ENCODE measurements around the gene TMEM272.

TMEM272 gene

DNA sequence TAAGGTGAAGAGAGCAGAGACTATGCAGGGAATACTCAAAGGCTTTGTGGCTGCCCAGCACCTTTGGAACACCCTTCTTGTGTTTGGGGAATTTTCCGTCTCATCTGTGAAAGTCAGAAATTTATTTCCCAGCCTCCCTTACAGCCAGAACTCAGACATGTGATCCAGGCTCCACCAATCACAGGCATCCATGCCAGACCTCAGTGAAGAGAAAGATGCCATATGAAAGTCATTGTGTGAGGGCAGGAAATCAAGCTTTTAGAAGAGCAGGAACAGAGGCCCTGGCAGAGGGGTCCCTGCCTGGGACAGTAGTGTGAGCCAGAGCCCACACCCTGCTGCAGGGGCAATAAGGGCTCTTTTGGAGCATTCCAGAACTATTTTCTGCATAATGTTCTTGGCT, 28.9 kb upstream of the TMEM272 start:
- H3K27me3 ChIP-seq (ENCODE audit: control insufficient read depth, insufficient read depth, low read length, poor library complexity, severe bottlenecking) = no peaks in the 10 kb centered on the region
- WGBS, 2 experiments = 89 to 100% methylated on average over 1 of the region's 1 CpG
- H3K36me3 ChIP-seq (ENCODE audit: control insufficient read depth, insufficient read depth, low read length) = no peaks in the 10 kb centered on the region
- H3K4me1 ChIP-seq (ENCODE audit: control insufficient read depth, insufficient read depth, low read length) = no peaks in the 10 kb centered on the region
- no peak overlapping the region for H3K4me3 ChIP-seq (ENCODE audit: insufficient read depth, low read depth, low read length)
- no peaks in the 10 kb centered on the region for H3K9me3 ChIP-seq (ENCODE audit: control insufficient read depth, low read length)
- H3K27ac ChIP-seq (ENCODE audit: insufficient read depth, low read depth, low read length, poor library complexity, severe bottlenecking) = no peak overlapping the region

DNA sequence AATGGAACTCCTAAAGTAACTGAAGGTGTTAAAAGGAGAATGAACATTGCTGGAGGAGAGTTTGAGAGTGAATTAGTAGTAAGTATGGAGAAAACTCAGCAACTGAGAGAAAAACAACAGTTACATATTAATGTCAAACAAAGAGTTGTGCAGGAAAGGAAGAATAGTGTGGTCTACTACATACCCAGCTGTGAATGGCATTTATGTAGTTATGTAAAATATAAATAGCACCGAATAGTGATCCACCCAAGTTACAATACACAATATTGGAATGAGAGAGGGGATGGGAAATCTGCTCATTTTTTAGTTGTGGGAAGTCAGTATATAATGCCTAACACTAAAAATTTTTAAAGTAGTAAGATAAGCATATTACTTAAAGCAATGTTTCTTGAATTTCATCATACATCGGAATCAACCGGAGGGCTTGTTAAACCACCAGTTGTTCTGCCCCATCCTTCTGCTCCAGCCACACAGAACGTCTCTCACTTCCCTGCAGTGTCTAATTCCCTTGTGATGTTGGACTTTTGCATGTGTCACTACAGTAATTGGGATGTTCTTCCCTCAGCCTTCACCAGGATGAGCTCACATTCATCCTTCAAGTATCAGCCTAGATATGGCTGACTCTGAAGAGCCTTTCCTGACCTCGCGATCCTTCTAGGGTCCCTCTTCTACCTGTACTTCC, 28.3 kb upstream of the TMEM272 start:
- Histone ChIP-seq H3K27ac (ENCODE audit: insufficient read depth, low read depth, low read length, poor library complexity, severe bottlenecking) (no peak overlapping the region), H3K9me3 (ENCODE audit: control insufficient read depth, low read length) (no peaks in the 10 kb centered on the region), H3K4me1 (ENCODE audit: control insufficient read depth, insufficient read depth, low read length) (no peaks in the 10 kb centered on the region), H3K36me3 (ENCODE audit: control insufficient read depth, insufficient read depth, low read length) (no peaks in the 10 kb centered on the region), H3K27me3 (ENCODE audit: control insufficient read depth, insufficient read depth, low read length, poor library complexity, severe bottlenecking) (no peaks in the 10 kb centered on the region), H3K4me3 (ENCODE audit: insufficient read depth, low read depth, low read length) (no peak overlapping the region)
- 93 to 99% methylated on average over 5 of the region's 6 CpGs for WGBS, 2 experiments

DNA sequence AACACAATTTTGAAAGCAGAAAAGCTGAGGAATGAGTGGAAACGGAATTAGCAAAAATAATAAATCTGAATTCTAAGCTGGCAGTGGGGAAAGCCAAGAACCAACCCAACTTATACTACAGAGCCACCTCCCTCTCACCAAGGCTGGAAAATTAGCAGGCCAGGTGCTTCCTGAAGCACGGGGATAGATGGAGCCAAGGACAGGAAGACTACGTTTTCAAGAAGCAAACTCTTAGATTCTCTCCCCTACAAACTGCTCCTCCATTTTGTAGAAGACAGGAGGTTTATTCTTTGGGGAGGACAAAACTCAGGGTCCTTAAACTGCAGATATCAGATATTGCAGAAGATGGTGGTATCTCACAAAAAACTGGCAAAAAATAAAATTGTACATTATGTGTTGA, 25.6 kb upstream of the TMEM272 start:
- Histone ChIP-seq H3K27ac (ENCODE audit: insufficient read depth, low read depth, low read length, poor library complexity, severe bottlenecking) (no peak overlapping the region), H3K4me3 (ENCODE audit: insufficient read depth, low read depth, low read length) (no peak overlapping the region), H3K36me3 (ENCODE audit: control insufficient read depth, insufficient read depth, low read length) (no peaks in the 10 kb centered on the region), H3K4me1 (ENCODE audit: control insufficient read depth, insufficient read depth, low read length) (no peaks in the 10 kb centered on the region), H3K27me3 (ENCODE audit: control insufficient read depth, insufficient read depth, low read length, poor library complexity, severe bottlenecking) (no peaks in the 10 kb centered on the region), H3K9me3 (ENCODE audit: control insufficient read depth, low read length) (no peaks in the 10 kb centered on the region)
- 95 to 100% methylated on average over 3 of the region's 3 CpGs for WGBS, 2 experiments

DNA sequence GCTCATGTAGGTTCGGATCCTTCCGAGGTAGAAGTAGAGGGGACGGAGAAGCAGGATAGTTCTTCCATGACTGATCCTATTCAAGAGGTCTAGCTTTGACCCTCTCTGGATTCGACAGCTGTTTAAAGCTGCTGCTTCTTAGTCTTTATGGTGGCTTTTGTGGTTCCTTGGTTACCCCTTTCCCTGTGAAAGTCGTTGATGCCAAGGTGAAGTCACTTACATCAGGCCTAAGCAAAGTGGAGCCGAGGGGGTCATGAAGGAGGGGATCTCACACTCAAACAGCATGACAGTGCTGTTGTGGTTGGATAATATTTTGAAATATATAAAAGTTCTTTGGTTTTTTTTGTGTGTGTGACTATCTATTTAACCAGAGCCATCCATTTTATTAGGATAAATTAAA, 24.9 kb upstream of the TMEM272 start:
- Histone ChIP-seq H3K4me3 (ENCODE audit: insufficient read depth, low read depth, low read length) (no peak overlapping the region), H3K4me1 (ENCODE audit: control insufficient read depth, insufficient read depth, low read length) (no peaks in the 10 kb centered on the region), H3K9me3 (ENCODE audit: control insufficient read depth, low read length) (no peaks in the 10 kb centered on the region), H3K36me3 (ENCODE audit: control insufficient read depth, insufficient read depth, low read length) (no peaks in the 10 kb centered on the region), H3K27me3 (ENCODE audit: control insufficient read depth, insufficient read depth, low read length, poor library complexity, severe bottlenecking) (no peaks in the 10 kb centered on the region), H3K27ac (ENCODE audit: insufficient read depth, low read depth, low read length, poor library complexity, severe bottlenecking) (no peak overlapping the region)
- WGBS, 2 experiments = 93 to 94% methylated on average over 6 of the region's 6 CpGs

DNA sequence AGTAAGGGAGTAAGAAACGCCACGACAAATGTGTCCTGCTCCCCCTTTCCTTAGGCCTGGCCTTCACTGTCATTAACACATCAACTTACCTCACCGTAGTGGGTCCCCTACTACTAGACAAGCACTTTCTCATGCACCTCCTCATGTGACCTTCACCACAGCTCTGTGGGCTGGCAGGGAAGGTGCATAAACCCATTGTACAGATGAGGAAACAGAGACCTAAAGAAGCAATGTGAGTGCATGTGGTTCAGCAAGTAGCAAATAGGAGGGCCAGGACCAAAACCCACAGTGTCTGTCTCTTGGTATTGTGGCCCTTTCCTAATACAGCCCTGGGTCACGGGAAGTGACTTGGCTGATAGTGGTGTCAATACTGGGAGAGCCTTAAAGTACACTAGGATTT, 22.1 kb upstream of the TMEM272 start:
- Histone ChIP-seq H3K4me3 (ENCODE audit: insufficient read depth, low read depth, low read length) (no peak overlapping the region), H3K27ac (ENCODE audit: insufficient read depth, low read depth, low read length, poor library complexity, severe bottlenecking) (no peak overlapping the region), H3K27me3 (ENCODE audit: control insufficient read depth, insufficient read depth, low read length, poor library complexity, severe bottlenecking) (no peaks in the 10 kb centered on the region), H3K4me1 (ENCODE audit: control insufficient read depth, insufficient read depth, low read length) (no peaks in the 10 kb centered on the region), H3K9me3 (ENCODE audit: control insufficient read depth, low read length) (no peaks in the 10 kb centered on the region), H3K36me3 (ENCODE audit: control insufficient read depth, insufficient read depth, low read length) (no peaks in the 10 kb centered on the region)
- WGBS, 2 experiments = 89 to 96% methylated on average over 4 of the region's 4 CpGs

DNA sequence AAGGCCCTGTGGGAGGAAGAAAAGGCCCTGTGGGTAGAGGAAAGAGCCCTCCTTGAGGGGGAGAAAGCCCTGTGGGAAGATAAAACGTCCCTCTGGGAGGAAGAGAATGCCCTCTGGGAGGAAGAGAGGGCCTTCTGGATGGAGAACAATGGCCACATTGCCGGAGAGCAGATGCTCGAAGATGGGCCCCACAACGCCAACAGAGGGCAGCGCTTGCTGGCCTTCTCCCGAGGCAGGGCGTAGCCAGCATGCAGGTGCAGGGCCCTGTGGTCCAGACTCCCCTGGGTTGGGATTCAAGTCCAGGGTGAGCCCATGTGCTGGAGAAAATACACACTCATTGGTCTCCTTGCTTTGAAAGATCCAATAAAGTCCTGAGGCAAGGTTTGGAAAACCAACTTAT, 20.9 kb upstream of the TMEM272 start:
- H3K27ac ChIP-seq (ENCODE audit: insufficient read depth, low read depth, low read length, poor library complexity, severe bottlenecking) = no peak overlapping the region
- no peaks in the 10 kb centered on the region for H3K27me3 ChIP-seq (ENCODE audit: control insufficient read depth, insufficient read depth, low read length, poor library complexity, severe bottlenecking)
- no peak overlapping the region for H3K4me3 ChIP-seq (ENCODE audit: insufficient read depth, low read depth, low read length)
- no peaks in the 10 kb centered on the region for H3K9me3 ChIP-seq (ENCODE audit: control insufficient read depth, low read length)
- WGBS, 2 experiments = 74 to 75% methylated on average over 7 of the region's 7 CpGs
- H3K4me1 ChIP-seq (ENCODE audit: control insufficient read depth, insufficient read depth, low read length) = no peaks in the 10 kb centered on the region
- no peaks in the 10 kb centered on the region for H3K36me3 ChIP-seq (ENCODE audit: control insufficient read depth, insufficient read depth, low read length)

DNA sequence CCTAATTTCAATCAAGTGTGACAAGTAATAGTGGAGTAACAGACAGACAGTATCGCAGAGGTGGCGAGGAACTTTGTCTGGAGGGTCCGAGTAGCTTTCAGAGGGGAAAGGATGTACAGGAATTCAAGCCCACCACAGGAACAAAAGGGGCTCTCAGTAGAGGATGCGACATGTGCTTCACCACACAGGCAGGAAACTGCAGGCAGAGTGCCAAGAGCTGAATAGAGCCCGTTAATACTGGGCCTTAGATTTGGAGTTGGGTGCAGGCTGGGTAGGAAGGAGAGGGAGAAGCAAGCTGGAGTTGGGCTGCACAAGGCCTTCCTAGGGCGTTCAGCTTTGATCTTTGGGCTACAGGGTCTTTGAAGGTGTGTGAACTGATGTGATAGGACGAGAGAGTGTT, 18.0 kb upstream of the TMEM272 start:
- Histone ChIP-seq H3K9me3 (ENCODE audit: control insufficient read depth, low read length) (no peaks in the 10 kb centered on the region), H3K36me3 (ENCODE audit: control insufficient read depth, insufficient read depth, low read length) (no peaks in the 10 kb centered on the region), H3K4me3 (ENCODE audit: insufficient read depth, low read depth, low read length) (no peak overlapping the region), H3K27me3 (ENCODE audit: control insufficient read depth, insufficient read depth, low read length, poor library complexity, severe bottlenecking) (no peaks in the 10 kb centered on the region), H3K4me1 (ENCODE audit: control insufficient read depth, insufficient read depth, low read length) (no peaks in the 10 kb centered on the region), H3K27ac (ENCODE audit: insufficient read depth, low read depth, low read length, poor library complexity, severe bottlenecking) (no peak overlapping the region)
- 90% methylated on average over 7 of the region's 7 CpGs for WGBS, 2 experiments

DNA sequence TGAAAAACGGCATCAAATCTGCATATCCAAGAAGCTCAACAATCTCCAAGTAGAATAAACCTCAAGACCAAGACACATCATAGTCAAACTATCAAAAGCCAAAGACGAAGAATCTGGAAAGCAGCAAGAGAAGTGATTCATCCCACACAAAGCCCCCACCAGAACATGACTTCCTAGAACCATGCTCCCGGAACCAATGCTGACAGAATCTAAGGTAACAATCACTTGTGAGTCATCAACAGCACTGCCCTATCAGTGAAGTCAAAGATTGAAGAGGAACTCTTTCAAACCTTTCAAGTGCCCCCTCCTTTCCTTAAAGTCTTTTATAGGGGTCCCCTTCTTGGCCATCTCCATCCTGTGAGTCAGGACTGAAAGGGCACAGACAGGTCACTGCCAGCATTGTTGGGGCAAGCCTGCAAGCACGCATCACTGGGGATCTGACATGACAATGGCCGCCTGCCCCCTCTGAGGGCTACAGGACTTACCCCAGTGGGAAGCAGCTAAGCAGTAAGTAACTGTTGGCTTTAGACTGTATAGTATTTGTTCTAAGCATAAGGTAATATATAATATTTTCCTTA, 16.8 kb upstream of the TMEM272 start, which contains the start of gene CCDC70:
TSS of gene CCDC70 (plus strand) at position 247 of the 578 bp plus-strand sequence. CDS start 3,443 bp downstream, outside the sequence.
- WGBS, 2 experiments = 89 to 94% methylated on average over 5 of the region's 5 CpGs
- no peak within 1 kb of the TSS for H3K27ac ChIP-seq (ENCODE audit: insufficient read depth, low read depth, low read length, poor library complexity, severe bottlenecking)

DNA sequence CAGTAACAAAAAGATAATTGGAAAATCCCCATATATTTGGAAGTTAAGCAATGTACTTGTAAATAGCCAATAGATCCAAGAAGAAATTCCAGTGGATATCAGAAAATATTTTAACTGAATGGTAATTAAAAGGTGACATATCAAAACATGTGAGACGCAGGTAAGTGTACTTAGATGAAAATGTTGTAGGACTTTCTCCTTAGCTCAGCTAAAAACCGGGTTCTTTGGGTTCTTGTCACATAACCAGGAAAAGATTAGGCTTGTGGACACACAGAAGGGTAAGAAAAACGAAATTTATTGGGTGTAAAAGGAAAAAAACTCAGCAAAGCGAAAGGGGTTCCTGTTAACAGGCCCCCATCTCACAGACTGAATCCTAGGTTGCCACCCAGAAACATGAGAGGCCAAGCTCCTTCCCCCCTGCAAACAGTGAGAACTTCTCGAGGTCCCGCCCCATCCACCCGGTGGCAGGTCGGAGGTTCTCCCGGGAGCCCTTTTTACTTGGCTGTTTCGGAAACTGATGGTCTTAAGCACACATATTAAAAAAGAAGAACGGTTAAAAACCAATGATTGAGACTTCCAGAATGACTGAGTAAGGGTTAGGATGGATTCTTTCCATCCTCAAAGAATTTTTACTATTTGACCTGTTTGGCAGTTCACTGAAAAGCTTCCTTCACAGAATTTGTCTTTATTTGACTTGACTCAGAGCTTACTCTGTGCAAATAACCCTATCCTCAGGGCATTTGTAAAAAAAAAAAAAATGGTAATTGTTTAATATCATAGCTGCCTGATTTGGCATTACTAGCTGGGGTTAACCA, 13.7 kb upstream of the TMEM272 start:
- H3K27ac ChIP-seq (ENCODE audit: insufficient read depth, low read depth, low read length, poor library complexity, severe bottlenecking) = no peak overlapping the region
- no peaks in the 10 kb centered on the region for H3K27me3 ChIP-seq (ENCODE audit: control insufficient read depth, insufficient read depth, low read length, poor library complexity, severe bottlenecking)
- no peak overlapping the region for H3K4me3 ChIP-seq (ENCODE audit: insufficient read depth, low read depth, low read length)
- H3K9me3 ChIP-seq (ENCODE audit: control insufficient read depth, low read length) = no peaks in the 10 kb centered on the region
- no peaks in the 10 kb centered on the region for H3K4me1 ChIP-seq (ENCODE audit: control insufficient read depth, insufficient read depth, low read length)
- H3K36me3 ChIP-seq (ENCODE audit: control insufficient read depth, insufficient read depth, low read length) = no peaks in the 10 kb centered on the region
- WGBS, 2 experiments = 47 to 49% methylated on average over 11 of the region's 11 CpGs

More for the DNA sequence above, 16.8 kb upstream of the TMEM272 start, which contains the start of gene CCDC70:
- Histone ChIP-seq H3K4me3 (ENCODE audit: insufficient read depth, low read depth, low read length) (no peak within 1 kb of the TSS), H3K9me3 (ENCODE audit: control insufficient read depth, low read length) (no peaks in the 10 kb centered on the region), H3K4me1 (ENCODE audit: control insufficient read depth, insufficient read depth, low read length) (no peaks in the 10 kb centered on the region), H3K27me3 (ENCODE audit: control insufficient read depth, insufficient read depth, low read length, poor library complexity, severe bottlenecking) (no peaks in the 10 kb centered on the region), H3K36me3 (ENCODE audit: control insufficient read depth, insufficient read depth, low read length) (no peaks in the 10 kb centered on the region)

DNA sequence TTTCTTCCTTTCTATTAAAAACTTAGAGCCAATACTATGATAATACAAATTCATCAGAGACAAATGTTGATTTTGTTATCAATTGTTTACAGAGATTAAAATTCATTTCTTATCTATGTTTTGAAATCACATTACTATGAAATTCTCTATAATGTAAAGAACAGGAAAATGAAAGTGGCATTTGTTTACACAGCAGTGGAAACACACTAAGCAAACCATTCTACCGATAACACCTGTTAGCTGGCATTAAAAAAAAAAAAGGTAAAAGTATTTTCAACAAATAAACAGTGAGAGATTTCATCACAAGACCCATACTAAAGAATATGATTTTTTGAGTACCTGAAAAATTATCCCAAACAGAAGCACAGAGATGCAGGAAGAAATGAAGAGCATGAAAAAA, 12.0 kb upstream of the TMEM272 start:
- Histone ChIP-seq H3K36me3 (ENCODE audit: control insufficient read depth, insufficient read depth, low read length) (no peaks in the 10 kb centered on the region), H3K4me3 (ENCODE audit: insufficient read depth, low read depth, low read length) (no peak overlapping the region), H3K27ac (ENCODE audit: insufficient read depth, low read depth, low read length, poor library complexity, severe bottlenecking) (no peak overlapping the region), H3K27me3 (ENCODE audit: control insufficient read depth, insufficient read depth, low read length, poor library complexity, severe bottlenecking) (no peaks in the 10 kb centered on the region), H3K4me1 (ENCODE audit: control insufficient read depth, insufficient read depth, low read length) (no peaks in the 10 kb centered on the region), H3K9me3 (ENCODE audit: control insufficient read depth, low read length) (no peaks in the 10 kb centered on the region)
- 100% methylated on average over 1 of the region's 1 CpG; no CpG with 5 or more reads in 1 of the 2 experiments for WGBS, 2 experiments
